IMR-90 (cell line): ENCODE data around the gene WAS. TPM values are rescaled to one million over a fixed set of nuclear protein-coding genes. Genes with fewer than 3 reads are reported as not detected.
A peak's percentile ranks its signal among the peaks of the same experiment; 100 is the strongest.

Experiments
- ATAC-seq: fragments of 200-7000 bp; cut with Tn5 transposase; 2 replicates; pipeline ENCODE4 v1.9.1; 2020; ENCODE audit warnings: low read depth, mild to moderate bottlenecking, moderate library complexity
- BruUV-seq: library from RNA; stranded (reverse); fragments of 400-500 nt; replicated peaks from 2 replicates; lab custom pipeline; 2021; lab: Mats Ljungman, UMichigan
- CTCF ChIA-PET: fragments of 300-600 bp; formaldehyde crosslinking; extraction: SDS; loops from one replicate; lab custom pipeline; 2021; ENCODE audit warnings: antibody characterized with exemption; lab: Yijun Ruan, JAX
- POLR2A ChIA-PET: fragments of 300-600 bp; sonication (Branson Sonifier 250); formaldehyde crosslinking; loops from one replicate; lab custom pipeline; 2022; ENCODE audit warnings: antibody characterized with exemption; ENCODE audit not compliant: unreplicated experiment; lab: Charles Lee
- DNase-seq: peaks from one replicate; pipeline ENCODE4 v3.0.0; 2013
- H2AFZ ChIP-seq: replicated peaks from 2 replicates; pipeline ENCODE3; 2013; ENCODE audit warnings: low read length, mild to moderate bottlenecking; ENCODE audit not compliant: poor library complexity
- H2AK5ac ChIP-seq: 2 replicates; pipeline ENCODE4 v1.6.1; 2013; ENCODE audit warnings: low read depth, low read length, inconsistent platforms
- H2AK9ac ChIP-seq: replicated peaks from 2 replicates; pipeline ENCODE3; 2013; ENCODE audit warnings: mild to moderate bottlenecking, low read depth, low read length, moderate library complexity; ENCODE audit not compliant: poor library complexity
- H2BK120ac ChIP-seq: 2 replicates; pipeline ENCODE4 v1.6.1; 2013; ENCODE audit warnings: low read depth, low read length, inconsistent platforms
- H2BK15ac ChIP-seq: 3 replicates; pipeline ENCODE4 v1.6.1; 2013; ENCODE audit warnings: low read depth, low read length, inconsistent platforms
- H2BK20ac ChIP-seq: 2 replicates; pipeline ENCODE4 v1.6.1; 2013; ENCODE audit warnings: low read depth, mild to moderate bottlenecking, inconsistent platforms, low read length, moderate library complexity
- H2BK5ac ChIP-seq: 2 replicates; pipeline ENCODE4 v1.6.1; 2013; ENCODE audit warnings: mild to moderate bottlenecking, low read depth, low read length, inconsistent platforms; ENCODE audit not compliant: poor library complexity, severe bottlenecking
- H3K14ac ChIP-seq: replicated peaks from 2 replicates; pipeline ENCODE4 v1.6.1; 2013; ENCODE audit warnings: low read depth, low read length, inconsistent platforms
- H3K18ac ChIP-seq: 2 replicates; pipeline ENCODE4 v1.6.1; 2013; ENCODE audit warnings: low read depth, low read length, control low read depth
- H3K23ac ChIP-seq: 2 replicates; pipeline ENCODE4 v1.6.1; 2013; ENCODE audit warnings: low read depth, low read length, inconsistent platforms
- H3K27ac ChIP-seq: 2 replicates; pipeline ENCODE4 v1.5.1; 2013; ENCODE audit warnings: mild to moderate bottlenecking, control low read depth, low read length; ENCODE audit not compliant: insufficient read depth
- H3K27me3 ChIP-seq: 2 replicates; pipeline ENCODE4 v1.6.1; 2013; ENCODE audit warnings: low read length; ENCODE audit not compliant: control insufficient read depth, insufficient read depth
- H3K36me3 ChIP-seq: 2 replicates; pipeline ENCODE4 v1.6.1; 2013; ENCODE audit warnings: low read length, mixed read lengths; ENCODE audit not compliant: control insufficient read depth, insufficient read depth
- H3K4ac ChIP-seq: 2 replicates; pipeline ENCODE4 v1.6.1; 2013; ENCODE audit warnings: low read depth, low read length, inconsistent platforms
- H3K4me1 ChIP-seq: 2 replicates; pipeline ENCODE4 v1.6.1; 2013; ENCODE audit warnings: low read length, mixed read lengths; ENCODE audit not compliant: control insufficient read depth, insufficient read depth
- H3K4me2 ChIP-seq: 2 replicates; pipeline ENCODE4 v1.6.1; 2013; ENCODE audit warnings: low read depth, mild to moderate bottlenecking, control low read depth, low read length, moderate library complexity
- H3K4me3 ChIP-seq: 2 replicates; pipeline ENCODE4 v1.5.1; 2013; ENCODE audit warnings: low read depth, mild to moderate bottlenecking, control low read depth, low read length, moderate library complexity; ENCODE audit not compliant: insufficient read depth
- H3K56ac ChIP-seq: 2 replicates; pipeline ENCODE4 v1.6.1; 2013; ENCODE audit warnings: low read length, inconsistent platforms; ENCODE audit not compliant: insufficient read depth; ENCODE audit errors: extremely low read depth
- H3K79me1 ChIP-seq, 2 experiments: 2 replicates each; pipeline ENCODE4 v1.6.1; 2013; ENCODE audit warnings: low read length in 2 of 2, inconsistent platforms in 1 of 2, low read depth in 1 of 2
- H3K9ac ChIP-seq: 2 replicates; pipeline ENCODE4 v1.6.1; 2013; ENCODE audit warnings: low read depth, low read length, control low read depth
- H3K9me1 ChIP-seq: 2 replicates; pipeline ENCODE4 v1.6.1; 2013; ENCODE audit warnings: low read length, inconsistent platforms; ENCODE audit not compliant: insufficient read depth
- H3K9me3 ChIP-seq: 2 replicates; pipeline ENCODE4 v1.6.1; 2013; ENCODE audit warnings: low read length; ENCODE audit not compliant: control insufficient read depth, insufficient read depth
- H4K20me1 ChIP-seq: 2 replicates; pipeline ENCODE4 v1.6.1; 2013; ENCODE audit warnings: low read length, inconsistent platforms; ENCODE audit not compliant: insufficient read depth
- H4K5ac ChIP-seq: 2 replicates; pipeline ENCODE4 v1.6.1; 2013; ENCODE audit warnings: mild to moderate bottlenecking, low read depth, low read length, control low read depth
- H4K8ac ChIP-seq, 2 experiments: 2 replicates each; pipeline ENCODE4 v1.6.1; 2013; ENCODE audit warnings: low read depth in 2 of 2, low read length in 2 of 2, control low read depth in 1 of 2, inconsistent platforms in 1 of 2
- H4K91ac ChIP-seq: 2 replicates; pipeline ENCODE4 v1.6.1; 2013; ENCODE audit warnings: low read depth, low read length, inconsistent platforms; ENCODE audit not compliant: insufficient read depth
- BHLHE40 ChIP-seq: fragments of 150-350 bp; IDR thresholded peaks from 2 replicates; pipeline ENCODE4 v1.6.1; 2016; ENCODE audit warnings: mild to moderate bottlenecking, low read depth, low read length
- CEBPB ChIP-seq: IDR thresholded peaks from 2 replicates; pipeline ENCODE4 v1.6.1; 2012; ENCODE audit warnings: low read depth, low read length, improper control_type of control experiment
- CHD1 ChIP-seq: IDR thresholded peaks from 2 replicates; pipeline ENCODE4 v1.6.1; 2012; ENCODE audit warnings: low read depth, low read length, improper control_type of control experiment
- CTCF ChIP-seq: conservative IDR thresholded peaks from 2 replicates; pipeline ENCODE4 v1.5.1; 2012; ENCODE audit warnings: mild to moderate bottlenecking, low read depth, low read length, improper control_type of control experiment
- FOS ChIP-seq: fragments of 150-350 bp; IDR thresholded peaks from 2 replicates; pipeline ENCODE4 v1.6.1; 2016; ENCODE audit warnings: low read depth, low read length
- MAFK ChIP-seq: IDR thresholded peaks from 2 replicates; pipeline ENCODE4 v1.6.1; 2012; ENCODE audit warnings: low read depth, low read length, improper control_type of control experiment
- MAZ ChIP-seq: IDR thresholded peaks from 2 replicates; pipeline ENCODE4 v1.6.1; 2012; ENCODE audit warnings: low read depth, mild to moderate bottlenecking, low read length, improper control_type of control experiment, moderate library complexity, borderline replicate concordance
- MXI1 ChIP-seq: IDR thresholded peaks from 2 replicates; pipeline ENCODE4 v1.6.1; 2012; ENCODE audit warnings: low read depth, mild to moderate bottlenecking, low read length, moderate library complexity, borderline replicate concordance
- NFE2L2 ChIP-seq: fragments of 150-350 bp; IDR thresholded peaks from 2 replicates; pipeline ENCODE4 v1.6.1; 2016; ENCODE audit warnings: low read depth, mild to moderate bottlenecking, low read length
- POLR2A ChIP-seq: IDR thresholded peaks from 2 replicates; pipeline ENCODE4 v1.6.1; 2012; ENCODE audit warnings: mild to moderate bottlenecking, low read depth, low read length
- RAD21 ChIP-seq: IDR thresholded peaks from 2 replicates; pipeline ENCODE4 v1.6.1; 2012; ENCODE audit warnings: low read length, improper control_type of control experiment
- RCOR1 ChIP-seq: IDR thresholded peaks from 2 replicates; pipeline ENCODE4 v1.6.1; 2012; ENCODE audit warnings: mild to moderate bottlenecking, low read length, improper control_type of control experiment; ENCODE audit not compliant: insufficient replicate concordance
- RFX5 ChIP-seq: IDR thresholded peaks from 2 replicates; pipeline ENCODE4 v1.8.0; 2012; ENCODE audit warnings: low read depth, mild to moderate bottlenecking, low read length, moderate library complexity
- SMC3 ChIP-seq: fragments of 150-350 bp; IDR thresholded peaks from 2 replicates; pipeline ENCODE4 v1.6.1; 2016; ENCODE audit warnings: low read depth, mild to moderate bottlenecking, antibody characterized with exemption, low read length, moderate library complexity
- WGBS, 2 experiments: methylation state at CpG; one replicate each; pipeline versions ENCODE4 v1.1.5 to v1.1.7; 2013; ENCODE audit warnings: missing lambda C conversion rate in 2 of 2; ENCODE audit not compliant: insufficient read length in 1 of 2; ENCODE audit errors: extremely low coverage in 2 of 2; 5-methylcytosine and 5-hydroxymethylcytosine counted together
- dilution Hi-C: fragments of 300-500 bp; cut with HindIII; formaldehyde crosslinking; loops from one replicate; pipeline ENCODE4 v1.14.3; 2018; ENCODE audit warnings: low sequenced_read_pairs; ENCODE audit not compliant: unreplicated experiment
- in situ Hi-C: fragments of 300-500 bp; cut with MboI; formaldehyde crosslinking; loops from 3 replicates; pipeline ENCODE4 v1.14.3; 2019; ENCODE audit warnings: low sequenced_read_pairs, inconsistent platforms, mixed read lengths
- intact Hi-C: fragments of 100-400 bp; cut with micrococcal nuclease; formaldehyde crosslinking; loops from 2 replicates; pipeline ENCODE4 v1.10.0; 2022
- polyA plus RNA-seq, 3 experiments: library from polyadenylated mRNA; depleted of rRNA; stranded (reverse); fragments of >200 nt; gene quantifications; 2 replicates each; pipeline ENCODE4 v1.2.3, GENCODE V29; 2012; ENCODE audit warnings: low replicate concordance in 1 of 3
- total RNA-seq: library from RNA; depleted of rRNA; stranded (reverse); fragments of >200 nt; gene quantifications from 2 replicates; pipeline ENCODE4 v1.2.3, GENCODE V29; 2012
- TF ChIP-seq, protein P1 (sequence below): fragments of 150-350 bp; IDR thresholded peaks from 2 replicates; pipeline ENCODE4 v1.6.1; 2016; ENCODE audit warnings: low read depth, mild to moderate bottlenecking, low read length, moderate library complexity, borderline replicate concordance
- TF ChIP-seq, protein P2 (sequence below): fragments of 150-350 bp; IDR thresholded peaks from 2 replicates; pipeline ENCODE4 v1.6.1; 2017; ENCODE audit warnings: mild to moderate bottlenecking, antibody characterized with exemption, low read length, low read depth

WAS gene
- total and polyA plus RNA-seq, 2 of the 4 experiments (the other 2 are of a cell fraction): 0.14 TPM; not detected in 1

- ChIA-PET CTCF (no interaction called here), POLR2A (no interaction called here)
- Histone ChIP-seq H3K27ac (no peak overlapping the region), H3K27me3 (peaks cover 1% of the 10 kb centered on the region), H3K4me2 (no peak overlapping the region), H2AFZ (no peak overlapping the region), H4K8ac (no peak overlapping the region), H4K5ac (no peak overlapping the region), H2BK15ac (no peak overlapping the region), H3K79me1 (no peaks in the 10 kb centered on the region), H3K4ac (no peak overlapping the region), H3K14ac (no peak overlapping the region), H3K18ac (no peak overlapping the region), H3K23ac (no peak overlapping the region), H3K4me3 (no peak overlapping the region), H3K9me3 (no peaks in the 10 kb centered on the region), H2BK20ac (no peak overlapping the region), H3K9ac (no peak overlapping the region), H3K36me3 (no peaks in the 10 kb centered on the region), H3K4me1 (0 out of 2 replicates have a peak, but pooled peaks cover 2% of the 10 kb centered on the region), H4K20me1 (no peaks in the 10 kb centered on the region), H2AK5ac (no peak overlapping the region), H2BK120ac (no peak overlapping the region), H4K91ac (no peak overlapping the region), H3K9me1 (no peaks in the 10 kb centered on the region), H2AK9ac (no peak overlapping the region), H3K56ac (no peak overlapping the region), H2BK5ac (no peak overlapping the region)
- TF ChIP-seq RFX5: no peak
- no peak for TF ChIP-seq NFE2L2
- TF ChIP-seq CHD1: no peak
- TF ChIP-seq MAZ: no peak
- TF ChIP-seq, protein P1, sequence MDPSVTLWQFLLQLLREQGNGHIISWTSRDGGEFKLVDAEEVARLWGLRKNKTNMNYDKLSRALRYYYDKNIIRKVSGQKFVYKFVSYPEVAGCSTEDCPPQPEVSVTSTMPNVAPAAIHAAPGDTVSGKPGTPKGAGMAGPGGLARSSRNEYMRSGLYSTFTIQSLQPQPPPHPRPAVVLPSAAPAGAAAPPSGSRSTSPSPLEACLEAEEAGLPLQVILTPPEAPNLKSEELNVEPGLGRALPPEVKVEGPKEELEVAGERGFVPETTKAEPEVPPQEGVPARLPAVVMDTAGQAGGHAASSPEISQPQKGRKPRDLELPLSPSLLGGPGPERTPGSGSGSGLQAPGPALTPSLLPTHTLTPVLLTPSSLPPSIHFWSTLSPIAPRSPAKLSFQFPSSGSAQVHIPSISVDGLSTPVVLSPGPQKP: no peak
- TF ChIP-seq SMC3: no peak
- TF ChIP-seq CEBPB: no peak
- TF ChIP-seq, protein P2, sequence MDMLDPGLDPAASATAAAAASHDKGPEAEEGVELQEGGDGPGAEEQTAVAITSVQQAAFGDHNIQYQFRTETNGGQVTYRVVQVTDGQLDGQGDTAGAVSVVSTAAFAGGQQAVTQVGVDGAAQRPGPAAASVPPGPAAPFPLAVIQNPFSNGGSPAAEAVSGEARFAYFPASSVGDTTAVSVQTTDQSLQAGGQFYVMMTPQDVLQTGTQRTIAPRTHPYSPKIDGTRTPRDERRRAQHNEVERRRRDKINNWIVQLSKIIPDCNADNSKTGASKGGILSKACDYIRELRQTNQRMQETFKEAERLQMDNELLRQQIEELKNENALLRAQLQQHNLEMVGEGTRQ: no peak
- TF ChIP-seq FOS: no peak
- TF ChIP-seq POLR2A: no peak
- no peak for TF ChIP-seq CTCF
- TF ChIP-seq RCOR1: no peak
- TF ChIP-seq MAFK: no peak
- TF ChIP-seq BHLHE40: no peak
- TF ChIP-seq MXI1: no peak
- TF ChIP-seq RAD21: no peak
- in situ Hi-C loops (no loop called here), intact Hi-C loops (no loop called here), dilution Hi-C loops (no loop called here)
- 35% methylated on average over 2 of the region's 2 CpGs; no CpG with 5 or more reads in 1 of the 2 experiments for WGBS, 2 experiments
- ATAC-seq (no peak), DNase-seq (peak; percentile 58)
- no TSS peak for BruUV-seq
These were observed 31.5 kb downstream of the WAS start for GRCh38 chrX:48715072-48715471.
